GM12874 (cell line): ENCODE data around the gene TAP1.

Experiments used
- CTCF ChIP-seq: IDR thresholded peaks from 2 replicates; pipeline ENCODE4 v1.5.1; 2011; ENCODE audit warnings: low read depth, mild to moderate bottlenecking, control low read depth, low read length, moderate library complexity; ENCODE audit not compliant: insufficient read depth

The TAP1 gene

GRCh38 chr6:32868257-32868788 is 14.8 kb upstream of the TAP1 start:
- TF ChIP-seq CTCF, result peak; percentile 65

GRCh38 chr6:32867554-32868256 is 14.2 kb upstream of the TAP1 start:
- TF ChIP-seq CTCF, result no peak

- no peak for TF ChIP-seq CTCF
These were observed 13.5 kb upstream of the TAP1 start for GRCh38 chr6:32867022-32867477.

- TF ChIP-seq CTCF, result no peak
These were observed 12.4 kb upstream of the TAP1 start for GRCh38 chr6:32865724-32866443.

- no peak for TF ChIP-seq CTCF
These were observed 9.2 kb upstream of the TAP1 start for GRCh38 chr6:32862725-32863124.

- no peak for TF ChIP-seq CTCF
These were observed 7.2 kb upstream of the TAP1 start for GRCh38 chr6:32860674-32861073.

GRCh38 chr6:32858194-32858593 is 4.7 kb upstream of the TAP1 start:
- TF ChIP-seq CTCF, result no peak
